ENCODE measurements around the gene KRT76.

The KRT76 gene

GRCh38 chr12:52807544-52808470 lies 30.7 kb upstream of the KRT76 start:
- POLR2A ChIA-PET = no interaction called here
- no peak for DNase-seq (ENCODE audit: extremely low spot score)
- CTCF ChIA-PET = interaction anchor here (0.8 kb wide), 1 partner anchor 63 kb away, joined by 3 read pairs; no protein-coding TSS in a partner anchor
- TF ChIP-seq TARDBP (IDR thresholded peaks at IDR 0.05) = no peak
- no peak for TF ChIP-seq LEF1 (IDR thresholded peaks at IDR 0.05; ENCODE audit: borderline replicate concordance)
- no peak for TF ChIP-seq ARNT (IDR thresholded peaks at IDR 0.05)
- TF ChIP-seq BHLHE40 (IDR thresholded peaks at IDR 0.05; ENCODE audit: borderline replicate concordance) = no peak
- TF ChIP-seq FOXA1 (IDR thresholded peaks at IDR 0.05) = no peak
- no peak for TF ChIP-seq ZNF384 (IDR thresholded peaks at IDR 0.05)
- no peak for TF ChIP-seq CTBP1 (IDR thresholded peaks at IDR 0.05; ENCODE audit: borderline replicate concordance)

DNA sequence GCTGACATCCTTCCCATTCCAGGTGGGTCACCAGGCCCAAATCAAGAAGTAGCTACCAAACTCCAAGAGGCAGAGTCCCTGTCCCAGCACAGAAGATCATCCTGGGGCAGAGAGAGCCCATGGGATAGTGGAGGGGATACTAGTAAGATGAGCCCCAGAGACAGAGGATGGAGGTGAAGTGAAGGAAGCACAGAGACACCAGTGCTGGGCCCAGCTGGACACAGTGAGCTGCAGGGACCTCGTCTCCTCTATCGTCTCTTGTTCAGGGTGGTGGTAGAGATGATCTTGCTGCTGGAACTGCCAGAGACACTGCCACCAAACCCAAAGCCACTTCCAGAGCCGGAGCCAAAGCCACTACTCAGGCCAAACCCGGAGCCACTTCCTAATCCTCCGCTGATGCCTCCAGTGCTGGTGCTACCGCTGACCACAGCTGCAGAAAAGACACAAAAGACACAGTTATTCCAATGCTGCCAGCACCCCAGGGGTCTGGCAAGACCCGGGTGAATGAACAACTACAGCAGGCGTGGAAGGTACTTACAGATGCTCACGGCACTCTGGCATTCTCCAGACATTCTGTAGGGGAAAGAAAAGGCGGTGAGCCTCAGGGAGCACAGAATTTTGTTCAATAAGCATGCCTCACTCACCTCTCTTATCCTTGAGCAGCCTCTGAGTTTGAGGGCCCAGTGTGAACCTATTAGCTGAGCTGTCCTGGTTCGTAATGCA lies 29.8 kb upstream of the KRT76 start:
- DNase-seq (ENCODE audit: extremely low spot score) = no peak
- ChIA-PET CTCF (no interaction called here), POLR2A (no interaction called here)
- TF ChIP-seq NFRKB (IDR thresholded peaks at IDR 0.05) (no peak), L3MBTL2 (conservative IDR thresholded peaks at IDR 0.05) (no peak), SUZ12 (IDR thresholded peaks at IDR 0.05) (no peak), SP1 (IDR thresholded peaks at IDR 0.05) (no peak), ELF4 (IDR thresholded peaks at IDR 0.05) (no peak), LEF1 (IDR thresholded peaks at IDR 0.05; ENCODE audit: borderline replicate concordance) (no peak), HDGF (IDR thresholded peaks at IDR 0.05; ENCODE audit: borderline replicate concordance) (no peak)

DNA sequence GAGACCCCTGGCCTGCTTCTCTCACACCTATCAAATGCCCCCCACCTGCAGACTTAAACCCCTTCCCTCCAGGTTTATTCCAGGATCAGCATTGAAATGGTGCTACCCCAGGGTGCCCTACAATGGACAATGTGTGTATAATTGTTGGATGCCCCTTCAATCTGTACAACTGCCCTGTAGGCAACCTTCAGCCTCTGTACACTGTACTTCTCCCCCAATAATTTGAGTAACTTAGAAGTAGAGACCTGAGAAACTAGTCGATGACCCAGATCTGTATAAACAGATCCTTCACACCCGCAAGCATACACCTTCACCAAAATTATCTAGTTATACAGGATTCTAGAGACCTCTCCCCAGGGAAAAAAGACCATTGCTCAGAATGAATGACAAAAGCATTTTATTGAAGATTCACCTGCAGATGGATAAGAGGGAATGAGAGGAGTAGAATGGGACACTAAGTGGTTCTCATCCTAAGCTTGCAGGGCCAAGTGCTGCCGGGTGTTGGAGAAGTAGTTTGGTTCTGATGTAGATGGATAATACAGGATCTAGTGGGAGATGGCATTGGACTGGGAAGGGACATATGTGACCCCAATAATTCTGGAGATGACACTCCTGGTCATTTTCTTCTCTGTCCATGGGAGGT lies 29.1 kb upstream of the KRT76 start:
- ChIA-PET POLR2A (no interaction called here), CTCF (no interaction called here)
- DNase-seq (ENCODE audit: extremely low spot score) = no peak
- TF ChIP-seq SP1 (IDR thresholded peaks at IDR 0.05) (no peak), CTBP1 (IDR thresholded peaks at IDR 0.05; ENCODE audit: borderline replicate concordance) (no peak), FOXA1 (IDR thresholded peaks at IDR 0.05) (no peak), BHLHE40 (IDR thresholded peaks at IDR 0.05; ENCODE audit: borderline replicate concordance) (no peak), HDGF (IDR thresholded peaks at IDR 0.05; ENCODE audit: borderline replicate concordance) (no peak), NFRKB (IDR thresholded peaks at IDR 0.05) (no peak), LEF1 (IDR thresholded peaks at IDR 0.05; ENCODE audit: borderline replicate concordance) (no peak), ZNF384 (IDR thresholded peaks at IDR 0.05) (no peak), TARDBP (IDR thresholded peaks at IDR 0.05) (no peak), SUZ12 (IDR thresholded peaks at IDR 0.05) (no peak), ARNT (IDR thresholded peaks at IDR 0.05) (no peak), ELF4 (IDR thresholded peaks at IDR 0.05) (no peak), FOXM1 (IDR thresholded peaks at IDR 0.05; ENCODE audit: borderline replicate concordance) (no peak), PKNOX1 (IDR thresholded peaks at IDR 0.05) (no peak), FOXK2 (IDR thresholded peaks at IDR 0.05) (no peak)

DNA sequence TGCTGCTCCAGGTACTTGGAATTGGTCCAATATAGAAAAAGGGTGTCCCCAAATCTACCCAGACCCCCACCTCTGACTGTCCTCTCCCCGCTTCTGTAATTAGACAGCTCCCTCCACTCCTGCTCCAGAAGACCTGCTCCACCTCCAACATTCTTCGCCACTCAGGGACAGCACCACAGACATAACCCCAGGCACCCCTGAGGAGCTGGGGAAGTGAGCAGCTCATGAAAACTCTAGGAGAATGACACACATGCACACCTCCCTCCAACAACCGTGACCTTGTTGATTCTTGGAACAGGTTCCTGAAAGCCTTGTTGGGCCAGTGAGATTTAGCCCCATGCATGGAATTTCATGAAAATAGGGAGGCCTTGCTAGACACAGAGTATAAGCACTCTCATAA lies 28.6 kb upstream of the KRT76 start:
- TF ChIP-seq BHLHE40 (IDR thresholded peaks at IDR 0.05; ENCODE audit: borderline replicate concordance) (no peak), ELF4 (IDR thresholded peaks at IDR 0.05) (no peak), FOXM1 (IDR thresholded peaks at IDR 0.05; ENCODE audit: borderline replicate concordance) (no peak), SUZ12 (IDR thresholded peaks at IDR 0.05) (no peak), CTBP1 (IDR thresholded peaks at IDR 0.05; ENCODE audit: borderline replicate concordance) (no peak), NFRKB (IDR thresholded peaks at IDR 0.05) (no peak), TARDBP (IDR thresholded peaks at IDR 0.05) (no peak), PKNOX1 (IDR thresholded peaks at IDR 0.05) (no peak), L3MBTL2 (conservative IDR thresholded peaks at IDR 0.05) (no peak), HDGF (IDR thresholded peaks at IDR 0.05; ENCODE audit: borderline replicate concordance) (no peak), SP1 (IDR thresholded peaks at IDR 0.05) (no peak), LEF1 (IDR thresholded peaks at IDR 0.05; ENCODE audit: borderline replicate concordance) (no peak), ARNT (IDR thresholded peaks at IDR 0.05) (no peak), ZNF384 (IDR thresholded peaks at IDR 0.05) (no peak), FOXK2 (IDR thresholded peaks at IDR 0.05) (no peak), FOXA1 (IDR thresholded peaks at IDR 0.05) (no peak)
- POLR2A ChIA-PET = no interaction called here
- no peak for DNase-seq (ENCODE audit: extremely low spot score)
- CTCF ChIA-PET = no interaction called here

GRCh38 chr12:52805000-52805399 lies 27.9 kb upstream of the KRT76 start:
- TF ChIP-seq PKNOX1 (IDR thresholded peaks at IDR 0.05) (no peak), FOXA1 (IDR thresholded peaks at IDR 0.05) (no peak), SP1 (IDR thresholded peaks at IDR 0.05) (no peak), L3MBTL2 (conservative IDR thresholded peaks at IDR 0.05) (no peak), TARDBP (IDR thresholded peaks at IDR 0.05) (no peak)
- DNase-seq (ENCODE audit: extremely low spot score) = no peak
- CTCF ChIA-PET = interaction anchor here (0.6 kb wide), 1 partner anchor 275 kb away, joined by 3 read pairs; no protein-coding TSS in a partner anchor
- POLR2A ChIA-PET = no interaction called here

Measured in HEK293T (cell line).